Neural cell (in vitro differentiated cells): ENCODE measurements around the gene CLCN1. TPM values are rescaled to one million over a fixed set of nuclear protein-coding genes. Genes with fewer than 3 reads are reported as not detected.

ENCODE experiments used
- H2AFZ ChIP-seq: fragments of 200-600, 300-800 bp; sonication (generic), shearing (Covaris generic); 2 replicates; pipeline ENCODE4 v1.6.0; 2014; ENCODE audit warnings: low read depth, mild to moderate bottlenecking, antibody characterized with exemption, low read length, moderate library complexity
- H3F3A ChIP-seq: fragments of 200-600 bp; shearing (Covaris generic); 2 replicates; pipeline ENCODE4 v1.6.1; 2016; ENCODE audit warnings: mild to moderate bottlenecking, moderate library complexity, mixed read lengths, antibody characterized with exemption, low read length; ENCODE audit not compliant: insufficient read depth, poor library complexity, severe bottlenecking
- H3K27ac ChIP-seq: fragments of 200-600, 300-800 bp; sonication (generic), shearing (Covaris generic); 2 replicates; pipeline ENCODE4 v1.5.1; 2014; ENCODE audit warnings: mild to moderate bottlenecking, low read length, moderate library complexity
- H3K27me3 ChIP-seq: fragments of 300-800, 200-600 bp; sonication (generic), shearing (Covaris generic); 2 replicates; pipeline ENCODE4 v1.6.0; 2014; ENCODE audit warnings: mild to moderate bottlenecking, low read depth, low read length, moderate library complexity; ENCODE audit not compliant: insufficient read depth
- H3K36me3 ChIP-seq: fragments of 300-800, 200-600 bp; sonication (generic), shearing (Covaris generic); 2 replicates; pipeline ENCODE4 v1.5.1; 2014; ENCODE audit warnings: mild to moderate bottlenecking, antibody characterized with exemption, low read length, moderate library complexity; ENCODE audit not compliant: insufficient read depth
- H3K4me2 ChIP-seq: fragments of 300-800, 200-600 bp; sonication (generic), shearing (Covaris generic); 2 replicates; pipeline ENCODE4 v1.6.0; 2014; ENCODE audit warnings: mild to moderate bottlenecking, low read length
- H3K4me3 ChIP-seq: fragments of 300-800, 200-600 bp; sonication (generic), shearing (Covaris generic); 2 replicates; pipeline ENCODE4 v1.5.1; 2014; ENCODE audit warnings: mild to moderate bottlenecking, low read length, moderate library complexity
- H3K79me2 ChIP-seq: fragments of 200-600 bp; shearing (Covaris generic); replicated peaks from 2 replicates; pipeline ENCODE4 v1.6.0; 2014; ENCODE audit warnings: mild to moderate bottlenecking, low read length, moderate library complexity; ENCODE audit not compliant: insufficient read depth
- H3K9ac ChIP-seq: fragments of 300-800, 200-600 bp; sonication (generic), shearing (Covaris generic); 2 replicates; pipeline ENCODE4 v1.6.1; 2016; ENCODE audit warnings: mild to moderate bottlenecking, low read length, mixed read lengths
- H3K9me2 ChIP-seq: fragments of 200-600 bp; shearing (Covaris generic); 2 replicates; pipeline ENCODE4 v1.6.1; 2016; ENCODE audit warnings: mild to moderate bottlenecking, low read length, mixed read lengths; ENCODE audit not compliant: insufficient read depth
- H3K9me3 ChIP-seq: fragments of 200-600, 300-800 bp; sonication (generic), shearing (Covaris generic); 2 replicates; pipeline ENCODE4 v1.6.1; 2016; ENCODE audit warnings: mild to moderate bottlenecking, mixed run types, low read length, moderate library complexity, mixed read lengths
- H4K20me1 ChIP-seq: fragments of 200-600 bp; shearing (Covaris generic); 2 replicates; pipeline ENCODE4 v1.6.1; 2016; ENCODE audit warnings: mild to moderate bottlenecking, mixed run types; ENCODE audit not compliant: insufficient read depth
- EP300 ChIP-seq: fragments of 450-650 bp; conservative IDR thresholded peaks from 2 replicates; pipeline ENCODE4 v1.6.1; 2014; ENCODE audit warnings: antibody characterized with exemption, mild to moderate bottlenecking, moderate library complexity; ENCODE audit not compliant: poor library complexity, severe bottlenecking
- EZH2 ChIP-seq: fragments of 200-600, 300-800 bp; shearing (Covaris generic), sonication (generic); IDR thresholded peaks from 2 replicates; pipeline ENCODE4 v1.6.1; 2014; ENCODE audit warnings: antibody characterized with exemption, low read length, borderline replicate concordance, mild to moderate bottlenecking; ENCODE audit not compliant: insufficient read depth, poor library complexity, severe bottlenecking
- MXI1 ChIP-seq: fragments of 450-650 bp; conservative IDR thresholded peaks from 2 replicates; pipeline ENCODE4 v1.6.1; 2014; ENCODE audit warnings: antibody characterized with exemption, mild to moderate bottlenecking; ENCODE audit not compliant: poor library complexity, severe bottlenecking
- POLR2AphosphoS5 ChIP-seq: IDR thresholded peaks from 2 replicates; pipeline ENCODE4 v1.6.1; 2012
- RAD21 ChIP-seq: fragments of 450-650 bp; conservative IDR thresholded peaks from 2 replicates; pipeline ENCODE4 v1.6.1; 2014; ENCODE audit warnings: antibody characterized with exemption, mild to moderate bottlenecking, moderate library complexity
- SMC3 ChIP-seq: fragments of 450-650 bp; conservative IDR thresholded peaks from 2 replicates; pipeline ENCODE4 v1.6.1; 2014; ENCODE audit warnings: antibody characterized with exemption, mild to moderate bottlenecking, moderate library complexity; ENCODE audit not compliant: poor library complexity
- TAF1 ChIP-seq: IDR thresholded peaks from 2 replicates; pipeline ENCODE4 v1.6.1; 2012; ENCODE audit warnings: low read depth
- polyA plus RNA-seq: library from polyadenylated mRNA; depleted of rRNA; stranded (reverse); fragments of >200 nt; gene quantifications from 2 replicates; pipeline ENCODE4 v1.2.3, GENCODE V29; 2014
- TF ChIP-seq, protein P1 (sequence below): IDR thresholded peaks from 2 replicates; pipeline ENCODE4 v1.6.1; 2012; ENCODE audit warnings: borderline replicate concordance
- TF ChIP-seq, protein P2 (sequence below): fragments of 450-650 bp; IDR thresholded peaks from 2 replicates; pipeline ENCODE4 v1.5.1; 2014; ENCODE audit warnings: antibody characterized with exemption, mild to moderate bottlenecking, moderate library complexity; ENCODE audit not compliant: poor library complexity, severe bottlenecking

The CLCN1 gene
- polyA plus RNA-seq, 1 donor from 2014 or later = not detected

DNA sequence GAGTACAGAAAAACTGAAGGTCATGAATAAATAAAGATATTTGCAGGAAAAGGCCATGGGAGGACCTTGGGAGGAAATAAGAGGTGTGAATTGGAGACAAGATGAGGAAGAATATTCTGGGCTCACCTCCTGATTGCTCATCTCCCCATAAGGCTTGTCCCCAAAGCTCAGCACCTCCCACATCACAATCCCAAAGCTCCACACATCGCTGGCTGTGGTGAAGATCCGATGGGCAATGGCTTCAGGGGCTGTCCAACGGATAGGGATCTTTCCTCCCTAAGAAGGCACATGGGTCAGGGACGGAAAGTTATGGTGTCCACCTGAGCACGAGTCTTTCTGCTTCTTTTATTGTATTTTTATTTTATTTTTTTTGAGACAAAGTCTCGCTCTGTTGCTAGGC lies 78.2 kb downstream of the CLCN1 start:
- no peak overlapping the region for H3K4me3 ChIP-seq
- no peaks in the 10 kb centered on the region for H3K27me3 ChIP-seq
- H3K9ac ChIP-seq = no peak overlapping the region
- H2AFZ ChIP-seq = no peak overlapping the region
- H3K4me2 ChIP-seq = no peak overlapping the region
- no peaks in the 10 kb centered on the region for H3F3A ChIP-seq
- no peak overlapping the region for H3K27ac ChIP-seq
- no peaks in the 10 kb centered on the region for H3K79me2 ChIP-seq
- H4K20me1 ChIP-seq = no peaks in the 10 kb centered on the region
- H3K9me3 ChIP-seq = no peaks in the 10 kb centered on the region
- H3K36me3 ChIP-seq = no peaks in the 10 kb centered on the region
- TF ChIP-seq TAF1 (no peak), POLR2AphosphoS5 (no peak), EZH2 (no peak), MXI1 (no peak), EP300 (no peak), RAD21 (no peak), SMC3 (no peak)
- TF ChIP-seq, protein P1, sequence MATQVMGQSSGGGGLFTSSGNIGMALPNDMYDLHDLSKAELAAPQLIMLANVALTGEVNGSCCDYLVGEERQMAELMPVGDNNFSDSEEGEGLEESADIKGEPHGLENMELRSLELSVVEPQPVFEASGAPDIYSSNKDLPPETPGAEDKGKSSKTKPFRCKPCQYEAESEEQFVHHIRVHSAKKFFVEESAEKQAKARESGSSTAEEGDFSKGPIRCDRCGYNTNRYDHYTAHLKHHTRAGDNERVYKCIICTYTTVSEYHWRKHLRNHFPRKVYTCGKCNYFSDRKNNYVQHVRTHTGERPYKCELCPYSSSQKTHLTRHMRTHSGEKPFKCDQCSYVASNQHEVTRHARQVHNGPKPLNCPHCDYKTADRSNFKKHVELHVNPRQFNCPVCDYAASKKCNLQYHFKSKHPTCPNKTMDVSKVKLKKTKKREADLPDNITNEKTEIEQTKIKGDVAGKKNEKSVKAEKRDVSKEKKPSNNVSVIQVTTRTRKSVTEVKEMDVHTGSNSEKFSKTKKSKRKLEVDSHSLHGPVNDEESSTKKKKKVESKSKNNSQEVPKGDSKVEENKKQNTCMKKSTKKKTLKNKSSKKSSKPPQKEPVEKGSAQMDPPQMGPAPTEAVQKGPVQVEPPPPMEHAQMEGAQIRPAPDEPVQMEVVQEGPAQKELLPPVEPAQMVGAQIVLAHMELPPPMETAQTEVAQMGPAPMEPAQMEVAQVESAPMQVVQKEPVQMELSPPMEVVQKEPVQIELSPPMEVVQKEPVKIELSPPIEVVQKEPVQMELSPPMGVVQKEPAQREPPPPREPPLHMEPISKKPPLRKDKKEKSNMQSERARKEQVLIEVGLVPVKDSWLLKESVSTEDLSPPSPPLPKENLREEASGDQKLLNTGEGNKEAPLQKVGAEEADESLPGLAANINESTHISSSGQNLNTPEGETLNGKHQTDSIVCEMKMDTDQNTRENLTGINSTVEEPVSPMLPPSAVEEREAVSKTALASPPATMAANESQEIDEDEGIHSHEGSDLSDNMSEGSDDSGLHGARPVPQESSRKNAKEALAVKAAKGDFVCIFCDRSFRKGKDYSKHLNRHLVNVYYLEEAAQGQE = no peak
- TF ChIP-seq, protein P2, sequence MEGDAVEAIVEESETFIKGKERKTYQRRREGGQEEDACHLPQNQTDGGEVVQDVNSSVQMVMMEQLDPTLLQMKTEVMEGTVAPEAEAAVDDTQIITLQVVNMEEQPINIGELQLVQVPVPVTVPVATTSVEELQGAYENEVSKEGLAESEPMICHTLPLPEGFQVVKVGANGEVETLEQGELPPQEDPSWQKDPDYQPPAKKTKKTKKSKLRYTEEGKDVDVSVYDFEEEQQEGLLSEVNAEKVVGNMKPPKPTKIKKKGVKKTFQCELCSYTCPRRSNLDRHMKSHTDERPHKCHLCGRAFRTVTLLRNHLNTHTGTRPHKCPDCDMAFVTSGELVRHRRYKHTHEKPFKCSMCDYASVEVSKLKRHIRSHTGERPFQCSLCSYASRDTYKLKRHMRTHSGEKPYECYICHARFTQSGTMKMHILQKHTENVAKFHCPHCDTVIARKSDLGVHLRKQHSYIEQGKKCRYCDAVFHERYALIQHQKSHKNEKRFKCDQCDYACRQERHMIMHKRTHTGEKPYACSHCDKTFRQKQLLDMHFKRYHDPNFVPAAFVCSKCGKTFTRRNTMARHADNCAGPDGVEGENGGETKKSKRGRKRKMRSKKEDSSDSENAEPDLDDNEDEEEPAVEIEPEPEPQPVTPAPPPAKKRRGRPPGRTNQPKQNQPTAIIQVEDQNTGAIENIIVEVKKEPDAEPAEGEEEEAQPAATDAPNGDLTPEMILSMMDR = no peak
- H3K9me2 ChIP-seq = no peaks in the 10 kb centered on the region

DNA sequence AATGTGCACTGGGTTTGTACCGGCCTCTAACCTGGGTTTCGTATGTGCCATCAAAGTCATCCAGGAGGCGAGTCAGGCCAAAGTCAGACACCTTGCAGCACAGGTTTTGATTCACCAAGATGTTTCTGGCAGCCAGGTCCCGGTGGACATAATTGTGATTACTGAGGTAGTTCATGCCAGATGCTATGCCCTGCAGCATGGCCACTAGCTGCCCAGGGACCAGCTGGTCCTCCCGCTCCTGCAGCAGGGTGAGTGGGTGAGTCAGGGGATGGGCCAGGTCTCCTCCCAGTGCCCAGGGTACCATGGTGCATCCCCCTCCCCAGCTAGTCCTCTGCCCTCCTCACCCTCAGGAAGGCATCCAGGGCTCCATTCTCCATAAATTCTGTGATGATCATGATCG lies 78.9 kb downstream of the CLCN1 start:
- Histone ChIP-seq H3K9me2 (no peaks in the 10 kb centered on the region), H2AFZ (no peak overlapping the region), H3K79me2 (no peaks in the 10 kb centered on the region), H3K27me3 (no peaks in the 10 kb centered on the region), H3K4me2 (no peak overlapping the region), H3K9me3 (no peaks in the 10 kb centered on the region), H3K36me3 (no peaks in the 10 kb centered on the region), H3F3A (no peaks in the 10 kb centered on the region), H4K20me1 (no peaks in the 10 kb centered on the region), H3K4me3 (no peak overlapping the region), H3K9ac (no peak overlapping the region), H3K27ac (no peak overlapping the region)
- TF ChIP-seq MXI1 (no peak), EZH2 (no peak), RAD21 (no peak), SMC3 (no peak), EP300 (no peak), TAF1 (no peak), POLR2AphosphoS5 (no peak)
- TF ChIP-seq, protein P1 = no peak
- TF ChIP-seq, protein P2 = no peak
